OCI-LY7 (cell line): ENCODE data around the gene MBTPS1. TPM values are rescaled to one million over a fixed set of nuclear protein-coding genes. Genes with fewer than 3 reads are reported as not detected.

Experiments used
- BruUV-seq: library from RNA; stranded (reverse); fragments of 400-500 nt; replicated peaks from 2 replicates; lab custom pipeline; 2021; lab: Mats Ljungman, UMichigan
- CTCF ChIA-PET: fragments of 300-600 bp; sonication (Branson Sonifier 250); formaldehyde crosslinking; loops from one replicate; lab custom pipeline; 2022; ENCODE audit warnings: antibody characterized with exemption; ENCODE audit not compliant: unreplicated experiment; lab: Charles Lee
- POLR2A ChIA-PET: fragments of 300-600 bp; sonication (Branson Sonifier 250); formaldehyde crosslinking; loops from one replicate; lab custom pipeline; 2022; ENCODE audit warnings: antibody characterized with exemption; lab: Charles Lee
- DNase-seq: peaks from one replicate; pipeline ENCODE4 v3.0.0-alpha.2; 2015; ENCODE audit warnings: low spot score
- H2AFZ ChIP-seq: fragments of 200-600 bp; sonication (generic), shearing (Covaris generic); 2 replicates; pipeline ENCODE4 v1.6.1; 2014; ENCODE audit warnings: mild to moderate bottlenecking, antibody characterized with exemption, low read length, moderate library complexity
- H3K27ac ChIP-seq: fragments of 200-600 bp; sonication (generic); 2 replicates; pipeline ENCODE4 v1.5.1; 2014; ENCODE audit warnings: mixed run types, low read depth, mild to moderate bottlenecking, moderate library complexity, low read length, inconsistent platforms; ENCODE audit not compliant: poor library complexity, severe bottlenecking
- H3K36me3 ChIP-seq: fragments of 200-600 bp; sonication (generic); 2 replicates; pipeline ENCODE4 v1.6.1; 2014; ENCODE audit warnings: mild to moderate bottlenecking, antibody characterized with exemption, low read length, moderate library complexity, mixed read lengths; ENCODE audit not compliant: insufficient read depth
- H3K4me1 ChIP-seq: fragments of 200-600 bp; sonication (generic); 2 replicates; pipeline ENCODE4 v1.5.1; 2014; ENCODE audit warnings: mild to moderate bottlenecking, low read length; ENCODE audit not compliant: insufficient read depth, poor library complexity, severe bottlenecking
- H3K4me2 ChIP-seq: fragments of 200-600 bp; sonication (generic); 2 replicates; pipeline ENCODE4 v1.6.1; 2014; ENCODE audit warnings: mild to moderate bottlenecking, low read length
- H3K4me3 ChIP-seq: fragments of 200-600 bp; sonication (generic); 2 replicates; pipeline ENCODE4 v1.5.1; 2014; ENCODE audit warnings: mild to moderate bottlenecking, low read depth, low read length; ENCODE audit not compliant: poor library complexity, severe bottlenecking
- H3K79me2 ChIP-seq: fragments of 200-600 bp; sonication (generic); 2 replicates; pipeline ENCODE4 v1.6.1; 2016; ENCODE audit warnings: low read depth, mild to moderate bottlenecking, low read length, moderate library complexity, mixed read lengths; ENCODE audit not compliant: insufficient read depth
- H3K9me2 ChIP-seq: fragments of 200-600 bp; sonication (generic); 2 replicates; pipeline ENCODE4 v1.6.1; 2016; ENCODE audit warnings: mild to moderate bottlenecking, low read length, mixed read lengths; ENCODE audit not compliant: insufficient read depth
- H3K9me3 ChIP-seq: fragments of 200-600 bp; sonication (generic); 2 replicates; pipeline ENCODE4 v1.6.1; 2014; ENCODE audit warnings: mild to moderate bottlenecking, mixed run types, low read length, mixed read lengths
- H4K20me1 ChIP-seq: fragments of 200-600 bp; sonication (generic); 2 replicates; pipeline ENCODE4 v1.6.1; 2014; ENCODE audit warnings: mild to moderate bottlenecking, antibody characterized with exemption, low read length, moderate library complexity, mixed read lengths; ENCODE audit not compliant: insufficient read depth
- EZH2phosphoT487 ChIP-seq: fragments of 200-600 bp; sonication (generic); IDR thresholded peaks from 2 replicates; pipeline ENCODE4 v1.6.1; 2018; ENCODE audit warnings: low read depth, borderline replicate concordance, mild to moderate bottlenecking, mixed run types, antibody characterized with exemption, low read length, moderate library complexity, mixed read lengths
- intact Hi-C: fragments of 100-400 bp; cut with micrococcal nuclease; formaldehyde crosslinking; loops from one replicate; pipeline ENCODE4 v1.10.0; 2022; ENCODE audit not compliant: unreplicated experiment
- total RNA-seq, 2 experiments: library from RNA; depleted of rRNA in 1 of 2; stranded (reverse); fragments of >200 nt in 1 of 2; shearing (Covaris generic) in 1 of 2; gene quantifications; 2 replicates each; pipeline ENCODE4 v1.2.3, GENCODE V29; 2014 to 2022
- TF ChIP-seq, protein P1 (sequence below): fragments of 200-600 bp; sonication (generic); conservative IDR thresholded peaks from 2 replicates; pipeline ENCODE4 v1.5.1; 2014; ENCODE audit warnings: mild to moderate bottlenecking, antibody characterized with exemption, low read length, moderate library complexity, mixed read lengths

Gene MBTPS1
- total RNA-seq, 2 experiments from 2014 or later = 49.6 to 65.2 TPM

DNA sequence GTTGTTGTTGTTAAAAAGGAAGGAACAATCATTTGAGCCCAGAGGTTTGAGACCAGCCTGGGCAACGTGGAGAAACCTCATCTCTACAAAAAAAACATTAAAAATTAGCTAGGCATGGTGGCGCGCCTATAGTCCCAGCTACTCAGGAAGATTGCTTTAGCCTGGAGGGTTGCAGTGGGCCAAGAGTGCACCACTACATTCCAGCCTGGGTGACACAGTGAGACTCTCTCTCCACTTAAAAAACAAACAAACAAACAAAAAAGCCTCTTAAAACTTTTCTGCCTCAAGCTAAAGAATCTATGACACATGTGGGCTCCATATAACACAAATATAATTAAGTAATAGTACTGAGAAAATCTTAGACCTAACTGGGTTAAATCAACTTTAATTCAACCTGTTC, 12.5 kb downstream of the MBTPS1 start:
- DNase-seq = no peak
- H3K9me2 ChIP-seq = no peaks in the 10 kb centered on the region
- TF ChIP-seq, protein P1, sequence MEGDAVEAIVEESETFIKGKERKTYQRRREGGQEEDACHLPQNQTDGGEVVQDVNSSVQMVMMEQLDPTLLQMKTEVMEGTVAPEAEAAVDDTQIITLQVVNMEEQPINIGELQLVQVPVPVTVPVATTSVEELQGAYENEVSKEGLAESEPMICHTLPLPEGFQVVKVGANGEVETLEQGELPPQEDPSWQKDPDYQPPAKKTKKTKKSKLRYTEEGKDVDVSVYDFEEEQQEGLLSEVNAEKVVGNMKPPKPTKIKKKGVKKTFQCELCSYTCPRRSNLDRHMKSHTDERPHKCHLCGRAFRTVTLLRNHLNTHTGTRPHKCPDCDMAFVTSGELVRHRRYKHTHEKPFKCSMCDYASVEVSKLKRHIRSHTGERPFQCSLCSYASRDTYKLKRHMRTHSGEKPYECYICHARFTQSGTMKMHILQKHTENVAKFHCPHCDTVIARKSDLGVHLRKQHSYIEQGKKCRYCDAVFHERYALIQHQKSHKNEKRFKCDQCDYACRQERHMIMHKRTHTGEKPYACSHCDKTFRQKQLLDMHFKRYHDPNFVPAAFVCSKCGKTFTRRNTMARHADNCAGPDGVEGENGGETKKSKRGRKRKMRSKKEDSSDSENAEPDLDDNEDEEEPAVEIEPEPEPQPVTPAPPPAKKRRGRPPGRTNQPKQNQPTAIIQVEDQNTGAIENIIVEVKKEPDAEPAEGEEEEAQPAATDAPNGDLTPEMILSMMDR = no peak
- TF ChIP-seq EZH2phosphoT487 = no peak
- no peak overlapping the region for H3K4me3 ChIP-seq
- no peak overlapping the region for H3K27ac ChIP-seq
- intact Hi-C loops = no loop called here
- CTCF ChIA-PET = no interaction called here
- BruUV-seq = no TSS peak
- H3K4me2 ChIP-seq = no peak overlapping the region
- H3K79me2 ChIP-seq = peaks cover 61% of the 10 kb centered on the region
- no peaks in the 10 kb centered on the region; the same call in 1 of the 2 replicates for H4K20me1 ChIP-seq
- no peaks in the 10 kb centered on the region for H3K9me3 ChIP-seq
- H3K4me1 ChIP-seq = no peaks in the 10 kb centered on the region
- POLR2A ChIA-PET = interaction anchor here (1.0 kb wide), 1 partner anchor 9 kb away, joined by 4 read pairs; no protein-coding TSS in a partner anchor
- H3K36me3 ChIP-seq = peaks cover 29% of the 10 kb centered on the region; the same call in 1 of the 2 replicates
- H2AFZ ChIP-seq = no peak overlapping the region

- Histone ChIP-seq H3K79me2 (peaks cover 55% of the 10 kb centered on the region), H3K4me3 (no peak overlapping the region), H3K9me2 (no peaks in the 10 kb centered on the region), H3K27ac (no peak overlapping the region), H3K9me3 (no peaks in the 10 kb centered on the region), H4K20me1 (no peaks in the 10 kb centered on the region; the same call in 1 of the 2 replicates), H3K4me2 (no peak overlapping the region), H2AFZ (no peak overlapping the region), H3K36me3 (peaks cover 29% of the 10 kb centered on the region; the same call in 1 of the 2 replicates), H3K4me1 (no peaks in the 10 kb centered on the region)
- no peak for DNase-seq
- ChIA-PET POLR2A (interaction anchor here (1.0 kb wide), 1 partner anchor 10 kb away, joined by 4 read pairs; no protein-coding TSS in a partner anchor), CTCF (no interaction called here)
- TF ChIP-seq EZH2phosphoT487 = no peak
- TF ChIP-seq, protein P1 = no peak
- no TSS peak for BruUV-seq
- intact Hi-C loops = no loop called here
Measured at GRCh38 chr16:84103678-84104077, 13.1 kb downstream of the MBTPS1 start.

- Histone ChIP-seq H3K4me3 (no peak overlapping the region), H3K27ac (no peak overlapping the region), H3K79me2 (peaks cover 30% of the 10 kb centered on the region), H4K20me1 (no peaks in the 10 kb centered on the region), H3K9me2 (no peaks in the 10 kb centered on the region), H3K4me2 (no peak overlapping the region), H3K36me3 (peaks cover 69% of the 10 kb centered on the region), H3K4me1 (no peaks in the 10 kb centered on the region), H3K9me3 (no peaks in the 10 kb centered on the region), H2AFZ (no peak overlapping the region)
- DNase-seq = no peak
- TF ChIP-seq, protein P1 = no peak
- no peak for TF ChIP-seq EZH2phosphoT487
- BruUV-seq = no TSS peak
- POLR2A ChIA-PET = interaction anchor here (0.5 kb wide), 1 partner anchor 13 kb away, joined by 3 read pairs; no protein-coding TSS in a partner anchor
- CTCF ChIA-PET = no interaction called here
- intact Hi-C loops = no loop called here
Measured at GRCh38 chr16:84098939-84099338, 17.8 kb downstream of the MBTPS1 start.
